CD4-positive, alpha-beta T cell treated with Interleukin-17A for 1 hour (primary cell): Measurements from ENCODE around the gene DIS3L2.
A peak's percentile ranks its signal among the peaks of the same experiment; 100 is the strongest.

Experiments
- DNase-seq: peaks from one replicate; pipeline ENCODE4 v3.0.0-alpha.2; 2020

DIS3L2 gene

GRCh38 chr2:232200195-232200594 is 238.7 kb downstream of the DIS3L2 start:
- DNase-seq: no peak

- no peak for DNase-seq
Observed at GRCh38 chr2:232203166-232203891, 241.8 kb downstream of the DIS3L2 start.

- DNase-seq: no peak
Observed at GRCh38 chr2:232203936-232204335, 242.4 kb downstream of the DIS3L2 start.

GRCh38 chr2:232204457-232204931 is 243.0 kb downstream of the DIS3L2 start:
- DNase-seq: no peak

GRCh38 chr2:232207174-232207573 is 245.7 kb downstream of the DIS3L2 start:
- no peak for DNase-seq

GRCh38 chr2:232210306-232210705 is 248.8 kb downstream of the DIS3L2 start:
- no peak for DNase-seq

- DNase-seq: no peak
Observed at GRCh38 chr2:232211743-232212686, 250.5 kb downstream of the DIS3L2 start.

GRCh38 chr2:232213176-232213575 is 251.7 kb downstream of the DIS3L2 start:
- DNase-seq: no peak

- DNase-seq: no peak
Observed at GRCh38 chr2:232214053-232214452, 252.5 kb downstream of the DIS3L2 start.

GRCh38 chr2:232216028-232216427 is 254.5 kb downstream of the DIS3L2 start:
- no peak for DNase-seq

GRCh38 chr2:232218778-232219495 is 257.4 kb downstream of the DIS3L2 start:
- no peak for DNase-seq

- DNase-seq: peak; percentile 7
Observed at GRCh38 chr2:232219496-232219870, 258.0 kb downstream of the DIS3L2 start.

GRCh38 chr2:232219932-232220331 is 258.4 kb downstream of the DIS3L2 start:
- DNase-seq: no peak

- no peak for DNase-seq
Observed at GRCh38 chr2:232225429-232225828, 263.9 kb downstream of the DIS3L2 start.

GRCh38 chr2:232225895-232226294 is 264.4 kb downstream of the DIS3L2 start:
- no peak for DNase-seq

GRCh38 chr2:232228332-232228731 is 266.8 kb downstream of the DIS3L2 start:
- DNase-seq: no peak

GRCh38 chr2:232228971-232229894 is 267.7 kb downstream of the DIS3L2 start:
- DNase-seq: no peak

- no peak for DNase-seq
Observed at GRCh38 chr2:232229911-232230310, 268.4 kb downstream of the DIS3L2 start.

GRCh38 chr2:232230560-232230959 is 269.0 kb downstream of the DIS3L2 start:
- DNase-seq: no peak

- DNase-seq: no peak
Observed at GRCh38 chr2:232231554-232231953, 270.0 kb downstream of the DIS3L2 start.

- DNase-seq: no peak
Observed at GRCh38 chr2:232232915-232233314, 271.4 kb downstream of the DIS3L2 start.
